Measurements from ENCODE around the gene HCRT. TPM values are rescaled to one million over a fixed set of nuclear protein-coding genes. Genes with fewer than 3 reads are reported as not detected.

The HCRT gene
- total and polyA plus RNA-seq, 2 of the 4 experiments (the other 2 are of a cell fraction) = not detected

DNA sequence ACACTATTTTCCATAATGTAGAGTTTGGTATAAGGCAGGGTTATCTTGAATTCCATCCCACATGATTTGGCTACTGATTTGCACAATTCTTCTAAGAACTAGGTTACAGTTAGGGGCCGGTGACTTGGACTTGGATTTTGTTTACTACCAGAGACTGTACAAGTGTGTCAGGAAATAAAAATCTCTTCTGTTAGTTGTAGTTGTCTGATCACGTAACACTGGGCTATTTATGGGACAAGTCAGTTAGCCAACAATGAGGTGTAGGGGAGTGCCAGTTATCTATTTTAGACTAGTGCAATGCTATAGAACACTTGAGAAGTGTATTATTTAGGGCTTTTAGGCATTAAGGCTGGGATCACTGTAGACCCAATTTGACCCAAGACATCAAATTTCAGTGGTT is 48.7 kb upstream of the HCRT start:
- no peak overlapping the region for H3K27ac ChIP-seq (ENCODE audit: insufficient read depth, low read length)
- H2BK20ac ChIP-seq (ENCODE audit: low read depth, low read length) = no peak overlapping the region
- H2BK15ac ChIP-seq (ENCODE audit: low read depth, low read length) = no peak overlapping the region
- no TSS peak for BruUV-seq (replicated peaks)
- no peak overlapping the region for H2BK120ac ChIP-seq (ENCODE audit: low read depth, low read length)
- H3K27me3 ChIP-seq (ENCODE audit: control insufficient read depth, insufficient read depth, low read length) = no peaks in the 10 kb centered on the region
- no peak overlapping the region for H3K4me3 ChIP-seq (ENCODE audit: insufficient read depth, low read depth, low read length)
- ATAC-seq (ENCODE audit: low read depth) = no peak
- H4K5ac ChIP-seq (ENCODE audit: low read depth, low read length) = no peak overlapping the region; the same call in 1 of the 2 replicates
- no peak overlapping the region for H4K8ac ChIP-seq (ENCODE audit: low read depth in 2 of 2, low read length in 2 of 2)
- H4K20me1 ChIP-seq (ENCODE audit: insufficient read depth, low read length) = peaks cover 16% of the 10 kb centered on the region
- WGBS, 2 experiments (ENCODE audit: extremely low coverage in 2 of 2, insufficient read length in 1 of 2) = 100% methylated on average over 1 of the region's 2 CpGs; no CpG with 5 or more reads in 1 of the 2 experiments
- no peaks in the 10 kb centered on the region for H3K9me3 ChIP-seq (ENCODE audit: control insufficient read depth, insufficient read depth, low read length)
- H4K91ac ChIP-seq (ENCODE audit: insufficient read depth, low read depth, low read length) = no peak overlapping the region
- intact Hi-C loops (cut with micrococcal nuclease) = no loop called here
- H3K14ac ChIP-seq (replicated peaks; ENCODE audit: low read depth, low read length) = no peak overlapping the region
- H3K36me3 ChIP-seq (ENCODE audit: control insufficient read depth, insufficient read depth, low read length) = peaks cover 1% of the 10 kb centered on the region; the same call in 1 of the 2 replicates
- H3K4me2 ChIP-seq (ENCODE audit: low read depth, low read length) = peak overlapping the region; percentile 36; the same call in 1 of the 2 replicates
- H3K18ac ChIP-seq (ENCODE audit: low read depth, low read length) = no peak overlapping the region
- no peak for DNase-seq
- no peak overlapping the region for H3K23ac ChIP-seq (ENCODE audit: low read depth, low read length)
- TF ChIP-seq RCOR1 (IDR thresholded peaks at IDR 0.05; ENCODE audit: insufficient replicate concordance, low read length) = no peak
- TF ChIP-seq, protein P1, sequence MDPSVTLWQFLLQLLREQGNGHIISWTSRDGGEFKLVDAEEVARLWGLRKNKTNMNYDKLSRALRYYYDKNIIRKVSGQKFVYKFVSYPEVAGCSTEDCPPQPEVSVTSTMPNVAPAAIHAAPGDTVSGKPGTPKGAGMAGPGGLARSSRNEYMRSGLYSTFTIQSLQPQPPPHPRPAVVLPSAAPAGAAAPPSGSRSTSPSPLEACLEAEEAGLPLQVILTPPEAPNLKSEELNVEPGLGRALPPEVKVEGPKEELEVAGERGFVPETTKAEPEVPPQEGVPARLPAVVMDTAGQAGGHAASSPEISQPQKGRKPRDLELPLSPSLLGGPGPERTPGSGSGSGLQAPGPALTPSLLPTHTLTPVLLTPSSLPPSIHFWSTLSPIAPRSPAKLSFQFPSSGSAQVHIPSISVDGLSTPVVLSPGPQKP (IDR thresholded peaks at IDR 0.05; ENCODE audit: borderline replicate concordance, low read depth, low read length) = no peak
- no peak for TF ChIP-seq CHD1 (IDR thresholded peaks at IDR 0.05; ENCODE audit: low read depth, low read length)
- no peak for TF ChIP-seq MAFK (IDR thresholded peaks at IDR 0.05; ENCODE audit: low read depth, low read length)
- no peak overlapping the region for H2AK9ac ChIP-seq (replicated peaks; ENCODE audit: low read depth, low read length, poor library complexity)
- no peak overlapping the region for H2AK5ac ChIP-seq (ENCODE audit: low read depth, low read length)
- H2AFZ ChIP-seq (replicated peaks; ENCODE audit: low read length, poor library complexity) = no peak overlapping the region
- H3K9ac ChIP-seq (ENCODE audit: low read depth, low read length) = no peak overlapping the region
- no peak overlapping the region for H3K4ac ChIP-seq (ENCODE audit: low read depth, low read length)
- H3K4me1 ChIP-seq (ENCODE audit: control insufficient read depth, insufficient read depth, low read length) = no peaks in the 10 kb centered on the region; the same call in 1 of the 2 replicates
- dilution Hi-C loops (cut with HindIII; ENCODE audit: low sequenced_read_pairs, unreplicated experiment) = no loop called here
- peaks cover 7% of the 10 kb centered on the region for H3K9me1 ChIP-seq (ENCODE audit: insufficient read depth, low read length)
- H3K56ac ChIP-seq (ENCODE audit: extremely low read depth, insufficient read depth, low read length) = no peak overlapping the region
- no peak overlapping the region for H2BK5ac ChIP-seq (ENCODE audit: low read depth, low read length, poor library complexity, severe bottlenecking)
- peaks cover 27 to 68% of the 10 kb centered on the region in 2 experiments for H3K79me1 ChIP-seq (ENCODE audit: low read depth in 1 of 2, low read length in 2 of 2)
- in situ Hi-C loops (cut with MboI; ENCODE audit: low sequenced_read_pairs) = no loop called here
- ChIA-PET POLR2A (ENCODE audit: unreplicated experiment) (no interaction called here), CTCF (no interaction called here)

All from IMR-90 (cell line).